Transverse colon (tissue), 4 donors: Measurements from ENCODE around the gene GPRASP2.

Experiments used
- POLR2AphosphoS5 ChIP-seq, 3 donors: sonication (generic); formaldehyde crosslinking; IDR thresholded peaks; one replicate each; pipeline ENCODE4 v1.6.1; 2016; ENCODE audit warnings: antibody characterized with exemption in 3 of 3
- TF ChIP-seq, protein P1 (sequence below), 5 experiments: fragments of 200-600 bp in 3 of 5; fragments of 450-650 bp in 2 of 5; sonication (generic) in 3 of 5; IDR thresholded peaks; 1 replicate in 2 of 5; 2 replicates in 3 of 5; pipeline ENCODE4 v1.5.1; 2016 to 2017; ENCODE audit warnings: antibody characterized with exemption in 5 of 5, inconsistent platforms in 3 of 5, mild to moderate bottlenecking in 2 of 5, moderate library complexity in 1 of 5

DNA sequence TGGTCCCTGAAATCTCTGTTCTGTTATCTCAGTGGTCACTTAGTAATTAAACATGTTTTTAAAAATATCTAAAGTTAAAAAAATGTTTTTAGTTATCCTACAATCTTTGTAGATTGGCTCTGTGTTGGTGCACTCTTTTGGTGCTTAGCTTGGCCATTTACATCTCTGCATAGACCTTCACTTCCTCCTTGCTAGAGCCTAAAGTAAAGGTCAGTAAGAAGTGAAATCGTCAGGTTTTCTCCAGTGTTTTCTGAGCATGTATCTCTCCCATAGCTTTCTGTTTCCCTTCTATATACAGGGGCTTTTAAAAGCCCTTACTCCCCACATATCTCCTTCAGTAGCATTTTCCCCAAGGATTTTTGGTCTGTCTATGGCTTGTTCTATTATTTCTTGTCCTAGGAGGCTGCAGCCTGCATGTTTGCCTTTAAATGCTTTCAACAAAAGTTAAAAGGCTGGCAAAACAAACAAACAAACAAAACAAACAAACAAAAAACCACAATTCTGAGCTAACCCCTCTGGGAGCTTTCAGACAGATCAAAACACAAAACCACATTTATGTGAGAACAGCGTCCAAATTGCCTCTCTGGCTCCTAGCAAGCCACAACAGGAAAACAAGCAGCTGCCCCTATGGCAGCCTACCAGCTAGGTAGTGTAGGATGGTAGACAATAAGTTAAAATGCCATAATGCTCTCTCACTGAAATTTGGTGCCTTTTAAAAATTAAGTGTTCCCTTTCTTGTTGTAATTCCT is 27.3 kb upstream of the GPRASP2 start:
- TF ChIP-seq, protein P1, sequence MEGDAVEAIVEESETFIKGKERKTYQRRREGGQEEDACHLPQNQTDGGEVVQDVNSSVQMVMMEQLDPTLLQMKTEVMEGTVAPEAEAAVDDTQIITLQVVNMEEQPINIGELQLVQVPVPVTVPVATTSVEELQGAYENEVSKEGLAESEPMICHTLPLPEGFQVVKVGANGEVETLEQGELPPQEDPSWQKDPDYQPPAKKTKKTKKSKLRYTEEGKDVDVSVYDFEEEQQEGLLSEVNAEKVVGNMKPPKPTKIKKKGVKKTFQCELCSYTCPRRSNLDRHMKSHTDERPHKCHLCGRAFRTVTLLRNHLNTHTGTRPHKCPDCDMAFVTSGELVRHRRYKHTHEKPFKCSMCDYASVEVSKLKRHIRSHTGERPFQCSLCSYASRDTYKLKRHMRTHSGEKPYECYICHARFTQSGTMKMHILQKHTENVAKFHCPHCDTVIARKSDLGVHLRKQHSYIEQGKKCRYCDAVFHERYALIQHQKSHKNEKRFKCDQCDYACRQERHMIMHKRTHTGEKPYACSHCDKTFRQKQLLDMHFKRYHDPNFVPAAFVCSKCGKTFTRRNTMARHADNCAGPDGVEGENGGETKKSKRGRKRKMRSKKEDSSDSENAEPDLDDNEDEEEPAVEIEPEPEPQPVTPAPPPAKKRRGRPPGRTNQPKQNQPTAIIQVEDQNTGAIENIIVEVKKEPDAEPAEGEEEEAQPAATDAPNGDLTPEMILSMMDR (IDR thresholded peaks at IDR 0.05) = no peak
- TF ChIP-seq POLR2AphosphoS5 (IDR thresholded peaks at IDR 0.05) = no peak
